Measurements from ENCODE around the gene CRTC3.
"Not testable (repeated sequence)": the region's sequence is repeated elsewhere in the genome, so short reads cannot be mapped to it uniquely, and the experiment has no call there.

Gene CRTC3

DNA sequence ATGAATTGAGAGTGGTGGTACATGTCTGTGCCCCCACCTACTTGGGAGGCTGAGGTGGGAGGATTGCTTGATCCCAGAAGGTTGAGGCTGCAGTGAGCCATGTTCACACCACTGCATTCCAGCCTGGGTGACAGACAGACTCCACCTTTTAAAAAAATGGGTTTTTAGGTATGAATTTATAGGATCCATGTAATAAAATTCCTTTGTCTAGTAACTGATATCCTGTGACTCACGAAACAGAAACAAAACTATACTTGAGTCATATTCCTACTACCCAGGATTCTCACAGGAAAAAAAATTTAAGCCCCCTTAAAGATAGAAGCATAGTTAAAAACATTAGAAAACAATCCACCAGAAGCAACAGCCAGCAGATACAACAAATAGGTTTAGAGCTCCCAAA lies 10.0 kb upstream of the CRTC3 start:
- no peak for DNase-seq (ENCODE audit: low read depth, low spot score)

DNA sequence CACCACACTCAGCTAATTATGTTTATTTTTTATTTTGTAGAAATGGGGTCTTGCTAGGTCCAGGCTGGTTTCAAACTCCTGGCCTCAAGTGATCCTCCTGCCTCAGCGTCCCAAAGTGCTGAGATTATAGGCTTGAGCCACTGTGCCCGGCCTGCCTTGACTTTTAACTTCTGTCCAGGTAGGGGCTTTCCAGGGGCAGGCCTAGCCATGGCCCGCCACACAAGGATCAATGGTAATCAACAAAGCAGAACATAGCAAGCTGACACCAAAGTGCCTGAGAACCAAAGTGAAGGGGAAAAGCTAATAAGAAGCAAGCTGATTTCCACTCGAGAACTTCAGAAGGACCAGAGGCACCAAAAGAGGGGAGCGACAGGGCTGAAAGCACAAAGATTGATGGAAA lies 9.4 kb upstream of the CRTC3 start:
- no peak for DNase-seq (ENCODE audit: low read depth, low spot score)

DNA sequence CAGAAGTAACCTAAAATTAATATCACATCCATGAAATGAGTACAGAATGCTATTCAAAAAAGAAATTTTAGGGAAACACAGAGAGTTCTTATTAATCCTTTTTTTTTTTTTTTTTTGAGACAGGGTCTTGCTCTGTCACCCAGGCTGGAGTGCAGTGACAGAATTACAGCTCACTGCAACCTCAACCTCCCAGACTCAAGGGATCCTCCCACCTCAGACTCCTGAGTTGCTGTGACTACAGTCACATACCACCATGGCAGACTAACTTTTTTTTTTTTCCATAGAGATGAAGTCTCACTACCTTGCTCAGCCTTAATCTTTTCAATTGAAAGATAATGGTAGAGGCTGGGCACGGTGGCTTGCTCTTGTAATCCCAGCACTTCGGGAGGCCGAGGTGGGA lies 6.3 kb upstream of the CRTC3 start:
- no peak for DNase-seq (ENCODE audit: low read depth, low spot score)

DNA sequence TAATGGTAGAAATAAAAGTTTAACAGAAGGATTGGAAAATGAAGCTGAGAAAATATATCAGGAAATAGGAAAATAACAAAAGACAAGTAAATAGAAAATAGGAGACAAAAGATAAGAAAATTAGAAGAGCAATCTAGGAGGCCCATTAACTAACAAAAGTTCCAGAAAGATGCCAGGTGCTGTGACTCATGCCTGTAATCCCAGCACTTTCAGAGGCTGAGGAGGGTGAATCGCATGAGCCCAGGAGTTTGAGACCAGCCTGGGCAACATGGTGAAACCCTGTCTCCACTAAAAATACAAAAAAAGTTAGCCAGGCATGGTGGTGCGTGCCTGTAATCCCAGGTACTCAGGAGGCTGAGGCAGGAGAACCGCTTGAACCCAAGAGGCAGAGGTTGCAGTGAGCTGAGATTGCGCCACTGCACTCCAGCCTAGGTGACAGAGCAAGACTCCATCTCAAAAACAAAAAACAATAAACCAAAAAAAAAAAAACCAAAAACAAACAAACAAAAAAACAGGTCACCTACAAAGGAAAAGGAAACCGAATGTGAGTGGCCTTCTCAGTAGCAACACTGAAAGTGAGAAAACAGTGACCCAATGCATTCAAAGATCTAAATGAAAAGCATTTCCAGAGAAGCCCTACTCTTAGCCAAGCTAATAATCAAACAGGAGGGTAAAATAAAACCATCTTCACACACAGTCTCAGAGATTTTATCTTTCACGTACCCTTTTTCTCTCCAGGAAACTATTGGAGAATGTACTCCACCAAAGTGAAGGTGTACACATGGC lies 5.5 kb upstream of the CRTC3 start:
- not testable (repeated sequence) for DNase-seq (ENCODE audit: low read depth, low spot score)

DNA sequence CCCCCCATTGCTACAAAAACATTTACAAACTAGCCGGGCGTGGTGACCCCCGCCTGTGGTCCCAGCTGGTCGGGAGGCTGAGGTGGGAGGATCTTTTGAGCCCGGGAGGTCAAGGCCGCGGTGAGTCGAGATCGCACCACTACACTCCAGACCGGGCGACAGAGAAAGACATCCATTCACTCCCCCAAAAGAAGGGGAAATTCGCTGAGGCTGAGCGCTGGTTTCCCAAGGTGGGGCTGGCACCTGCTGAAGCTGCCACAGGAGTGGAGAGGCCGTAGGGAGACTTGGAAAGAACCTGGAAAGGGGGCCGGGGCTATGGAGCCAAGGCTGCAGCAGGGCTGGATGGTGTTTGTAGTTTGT lies 732 bp upstream of the CRTC3 start:
- no peak for DNase-seq (ENCODE audit: low read depth, low spot score)

DNA sequence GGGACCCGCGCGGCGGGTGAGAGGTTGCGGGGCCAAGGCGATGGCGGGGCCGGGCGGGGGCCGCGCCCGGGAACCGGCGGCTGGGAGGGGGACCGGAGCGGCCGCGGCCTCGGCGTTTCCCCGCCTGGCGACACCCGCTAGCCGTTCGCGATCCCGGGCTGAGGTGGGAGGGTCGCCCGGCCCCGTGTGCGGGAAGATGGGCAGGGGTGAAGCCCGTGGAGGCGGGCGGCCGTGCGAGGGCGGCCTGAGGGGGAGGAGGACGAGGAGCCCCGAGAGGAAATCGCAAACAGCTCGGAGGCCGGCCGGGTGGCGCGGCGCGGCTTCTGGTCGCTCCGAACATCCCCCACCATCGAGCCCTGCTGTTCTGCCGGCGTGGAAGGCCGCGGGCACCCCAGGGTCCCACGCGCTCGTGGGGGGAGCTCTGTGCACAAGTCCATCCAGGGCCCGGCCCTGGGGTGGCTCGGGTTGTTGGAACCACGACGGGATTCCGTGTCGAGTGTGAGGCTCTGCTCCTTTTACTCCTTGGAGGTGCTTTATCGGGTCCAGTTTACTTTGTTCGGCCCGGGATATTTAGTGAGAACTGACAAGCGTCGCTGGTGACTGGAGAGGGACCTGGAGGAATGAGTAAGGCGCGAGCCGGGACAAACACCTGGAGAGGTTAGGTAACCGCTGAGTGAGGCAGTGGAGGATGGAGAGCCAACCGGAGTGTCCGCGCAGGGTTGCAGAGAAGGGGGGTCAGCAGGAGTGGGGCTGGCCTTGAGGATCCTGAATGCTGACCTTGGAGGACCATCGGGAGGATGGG lies 728 bp downstream of the CRTC3 start:
- DNase-seq (ENCODE audit: low read depth, low spot score), result peak; percentile 52

DNA sequence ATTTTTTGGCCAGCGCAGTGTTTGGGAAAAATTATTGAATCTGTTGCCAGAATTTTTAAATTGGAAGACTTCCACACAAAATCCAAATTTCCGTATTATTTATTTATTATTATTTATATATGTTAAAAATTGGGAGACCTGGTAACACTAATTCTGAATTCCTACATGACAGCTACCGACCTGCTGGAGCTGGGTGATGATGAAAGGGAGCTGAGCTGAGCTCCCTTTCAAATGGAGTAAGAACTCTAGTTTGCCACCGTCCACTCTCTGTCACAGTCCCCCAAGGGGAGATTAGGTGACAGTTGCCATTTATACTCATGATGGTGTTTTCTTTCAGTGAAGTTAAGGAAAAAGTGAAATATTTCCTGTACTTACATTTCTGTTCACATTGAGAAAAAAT lies 1.4 kb downstream of the CRTC3 start:
- DNase-seq (ENCODE audit: low read depth, low spot score), result no peak

DNA sequence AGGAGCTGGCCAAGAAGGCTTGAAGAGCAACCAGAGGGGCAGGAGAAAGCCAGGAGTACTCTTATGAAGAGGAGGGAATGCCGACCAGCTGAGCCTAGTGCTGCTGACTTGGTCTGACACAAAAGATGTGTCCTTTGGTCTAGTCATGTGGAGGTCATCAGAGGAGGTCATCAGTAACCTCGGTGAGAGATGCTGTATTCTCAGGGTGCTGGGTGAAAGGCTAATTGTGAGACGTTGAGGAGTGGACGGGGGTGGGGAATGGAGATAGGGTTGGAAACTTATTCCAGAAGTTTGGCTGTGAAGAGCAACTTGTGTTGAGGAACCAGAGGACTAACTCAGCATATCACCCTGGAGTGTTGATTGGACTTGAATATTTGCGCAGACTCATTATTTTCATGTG lies 5.5 kb downstream of the CRTC3 start:
- no peak for DNase-seq (ENCODE audit: low read depth, low spot score)

DNA sequence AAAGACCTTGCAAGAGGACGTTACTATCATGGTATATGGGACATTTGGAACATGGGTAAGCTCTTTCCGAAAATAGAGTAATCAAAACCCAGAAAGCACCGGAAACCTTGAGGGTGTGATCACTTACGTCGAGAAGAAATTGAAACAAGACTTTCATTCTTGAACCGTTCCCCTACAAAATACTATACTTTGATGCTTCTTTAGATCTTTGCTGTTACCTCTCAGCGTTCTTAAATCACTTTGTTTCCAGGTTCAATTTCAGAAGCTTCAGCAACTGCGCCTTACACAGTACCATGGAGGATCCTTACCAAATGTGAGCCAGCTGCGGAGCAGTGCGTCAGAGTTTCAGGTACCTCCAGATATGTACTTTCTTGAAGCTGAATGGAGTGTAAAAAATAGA lies 10.1 kb downstream of the CRTC3 start:
- no peak for DNase-seq (ENCODE audit: low read depth, low spot score)

DNA sequence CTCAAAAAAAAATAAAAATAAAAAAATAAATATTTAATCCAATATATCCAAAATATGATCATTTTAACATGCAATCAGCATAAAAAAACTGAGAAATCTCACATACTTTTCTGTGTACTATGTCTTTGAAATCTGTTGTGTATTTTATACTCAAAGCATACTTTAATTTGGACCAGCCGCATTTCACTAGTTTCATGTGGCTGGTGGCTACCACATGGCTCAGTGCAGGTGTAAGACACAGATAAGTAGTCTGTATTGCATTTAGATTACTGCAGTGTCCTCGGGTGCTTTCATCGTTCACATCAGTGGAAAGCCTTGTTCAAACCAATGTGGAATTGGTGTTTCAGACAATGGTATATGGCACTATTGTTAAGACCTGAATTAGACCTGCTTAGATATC lies 11.0 kb downstream of the CRTC3 start:
- DNase-seq (ENCODE audit: low read depth, low spot score), result no peak

DNA sequence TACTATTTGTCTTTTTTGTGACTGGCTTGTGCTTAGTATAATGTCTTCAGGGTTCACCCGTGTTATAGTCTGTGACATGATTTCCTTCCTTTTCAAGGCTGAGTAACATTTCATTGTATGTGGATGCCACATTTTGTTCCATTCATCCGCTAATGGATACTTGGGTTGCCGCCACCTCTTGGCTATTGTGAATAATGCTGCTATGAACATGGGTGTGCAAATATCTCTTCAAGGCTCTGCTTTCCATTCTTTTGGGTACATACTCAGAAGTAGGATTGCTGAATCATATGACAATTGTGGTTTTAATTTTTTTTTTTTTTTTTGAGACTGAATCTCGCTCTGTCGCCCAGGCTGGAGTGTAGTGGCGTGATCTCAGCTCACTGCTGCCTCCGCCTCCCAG lies 15.4 kb downstream of the CRTC3 start:
- DNase-seq (ENCODE audit: low read depth, low spot score), result no peak

DNA sequence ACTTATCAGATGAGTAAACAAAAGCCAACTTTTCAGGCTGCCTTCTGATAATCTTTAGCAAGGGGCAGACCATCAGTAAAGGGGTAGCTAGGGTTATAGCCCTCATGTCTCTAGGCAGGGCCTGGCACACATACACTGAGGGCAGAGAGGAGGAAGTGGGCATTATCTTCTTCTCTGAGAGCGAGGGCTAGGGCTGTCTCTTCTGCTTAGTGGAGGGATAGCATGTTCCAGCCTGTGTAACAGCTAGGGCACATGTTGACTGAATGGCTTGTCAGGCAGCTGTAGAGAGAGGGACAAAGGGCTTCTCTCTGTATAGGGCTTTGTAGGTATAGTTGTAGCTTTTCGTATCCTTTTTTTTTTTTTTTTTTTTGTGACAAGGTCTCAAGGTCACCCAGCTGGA lies 17.8 kb downstream of the CRTC3 start:
- DNase-seq (ENCODE audit: low read depth, low spot score), result no peak

DNA sequence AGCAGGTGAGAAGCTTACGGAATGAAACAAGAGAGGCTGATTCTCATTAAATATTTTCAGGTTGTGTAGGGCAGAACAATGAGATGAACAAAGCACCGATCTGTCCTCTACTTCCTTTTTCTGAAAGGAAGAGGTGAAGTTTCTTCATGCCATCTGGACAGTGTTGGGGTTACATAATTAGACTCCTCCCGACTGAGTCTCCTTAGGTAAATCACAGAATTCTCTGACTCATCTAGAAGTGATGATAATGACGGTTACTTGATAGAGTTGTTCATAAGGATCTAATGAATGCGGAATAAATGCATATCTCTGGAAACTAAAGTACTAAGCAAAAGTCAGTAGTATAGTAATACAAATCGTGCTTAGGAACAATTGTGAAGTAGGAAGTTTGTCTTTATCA lies 21.2 kb downstream of the CRTC3 start:
- DNase-seq (ENCODE audit: low read depth, low spot score), result no peak

DNA sequence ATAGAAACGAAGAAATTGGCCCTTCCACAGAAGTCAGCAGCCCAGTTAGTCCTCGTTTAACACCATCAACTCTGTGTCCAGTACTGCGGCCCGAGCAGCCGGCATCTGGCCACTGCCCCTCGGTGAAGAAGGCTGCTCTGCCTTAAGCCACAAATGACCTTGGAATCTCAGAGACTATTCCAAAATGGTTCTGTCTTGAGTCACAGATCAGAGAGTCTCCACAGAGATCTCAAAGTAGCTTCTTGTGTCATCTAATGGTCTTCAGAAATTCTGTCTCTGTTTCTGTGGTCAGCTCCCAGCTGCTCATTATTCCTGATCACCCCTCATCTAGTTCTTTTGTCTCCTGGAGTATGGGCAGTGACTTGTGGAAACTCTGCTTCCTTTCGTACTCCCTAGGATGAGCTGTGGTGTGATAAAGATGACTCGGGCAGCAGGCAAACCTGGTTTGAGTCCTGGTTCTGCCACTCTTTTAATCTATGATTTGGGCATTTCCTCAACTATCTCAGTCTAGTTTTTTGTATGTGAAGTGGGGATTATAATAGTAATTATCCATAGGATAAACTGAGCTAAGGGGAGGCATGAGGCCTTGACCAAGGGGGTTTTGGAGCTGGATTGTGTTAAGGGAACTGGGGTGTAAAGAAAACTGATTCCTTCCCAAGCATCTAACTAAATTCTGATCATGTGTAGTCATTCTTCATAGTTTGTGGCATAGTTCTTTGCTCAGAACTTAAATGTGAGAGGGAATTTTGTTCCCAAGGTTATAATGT lies 22.6 kb downstream of the CRTC3 start:
- no peak for DNase-seq (ENCODE audit: low read depth, low spot score)

DNA sequence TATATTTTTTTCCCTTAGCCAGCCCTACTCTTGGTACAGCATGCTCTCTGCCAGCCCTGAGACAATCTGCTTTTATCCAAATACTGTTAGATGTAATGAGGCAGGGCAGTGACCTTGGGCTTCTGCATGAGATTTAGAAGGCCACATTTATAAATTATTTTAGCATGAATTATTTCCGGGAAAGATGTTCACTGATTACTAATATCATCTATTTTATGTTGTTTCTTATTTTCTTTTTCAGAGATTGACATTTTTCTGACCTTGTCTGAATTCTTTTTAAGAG lies 23.1 kb downstream of the CRTC3 start:
- DNase-seq (ENCODE audit: low read depth, low spot score), result no peak

DNA sequence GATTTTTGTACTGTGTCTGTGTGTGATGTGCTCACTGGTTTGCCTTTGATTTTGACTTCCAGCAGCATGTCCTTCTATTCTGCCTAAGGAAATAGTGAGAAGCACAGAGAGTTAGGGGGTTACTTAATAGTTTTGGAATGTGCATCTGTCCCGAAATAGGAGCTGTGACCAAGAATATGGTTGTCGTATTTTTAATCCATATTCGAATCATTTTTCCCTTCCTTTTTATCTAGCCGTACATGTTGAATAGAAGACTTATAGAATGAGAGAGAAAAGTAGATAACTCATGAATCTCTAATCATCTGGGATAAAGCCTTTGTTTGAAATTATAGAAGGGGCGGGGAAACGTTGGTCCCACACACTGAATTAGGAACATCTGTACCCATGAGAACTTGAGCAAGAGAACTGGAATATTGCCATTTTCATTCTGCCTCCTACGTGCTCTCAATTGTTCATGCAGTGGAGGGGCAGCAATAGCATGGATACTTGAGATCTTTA lies 23.6 kb downstream of the CRTC3 start:
- DNase-seq (ENCODE audit: low read depth, low spot score), result no peak

DNA sequence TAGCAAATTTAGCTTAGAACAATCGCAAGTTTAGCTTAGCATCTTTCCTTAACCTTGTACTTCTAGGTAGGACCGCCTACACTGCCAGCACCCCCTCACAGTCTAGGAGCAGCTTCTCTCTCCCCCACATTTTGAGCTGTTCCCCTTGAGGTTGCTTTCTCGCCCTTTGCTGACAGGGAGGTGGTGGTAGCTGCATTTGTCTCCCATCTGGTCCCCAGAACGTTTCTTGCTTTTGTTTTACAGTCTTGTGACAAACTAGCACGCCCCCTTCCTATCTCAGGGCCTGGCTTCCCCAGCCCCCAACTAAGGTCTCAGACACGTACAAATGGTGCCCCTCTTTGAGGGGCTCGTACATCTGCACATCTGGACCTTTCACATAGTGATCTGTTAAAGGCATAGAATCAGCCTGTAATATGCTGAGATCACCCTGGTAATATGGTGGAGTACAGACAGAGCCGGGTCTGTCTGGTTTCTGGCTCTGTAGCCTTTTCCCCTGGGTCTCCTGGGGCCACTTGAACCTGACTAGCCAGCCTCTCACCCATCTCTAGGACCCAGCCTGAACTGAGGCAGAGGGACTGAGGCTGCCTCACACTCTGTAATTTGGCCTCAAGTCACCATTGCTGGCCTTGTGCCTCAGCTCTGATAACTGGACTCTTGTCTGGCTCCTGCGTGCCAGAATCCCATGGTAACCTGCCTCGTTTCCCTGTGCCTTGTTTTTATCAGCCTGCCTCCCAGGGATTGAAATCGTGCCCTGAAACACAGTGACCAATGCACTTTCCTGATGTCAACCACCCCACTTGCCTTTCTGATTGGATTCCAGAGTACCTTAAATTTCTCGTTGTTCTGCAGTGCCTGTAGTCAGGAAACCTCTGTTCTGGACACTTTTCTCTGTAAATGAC lies 27.7 kb downstream of the CRTC3 start:
- DNase-seq (ENCODE audit: low read depth, low spot score), result no peak

DNA sequence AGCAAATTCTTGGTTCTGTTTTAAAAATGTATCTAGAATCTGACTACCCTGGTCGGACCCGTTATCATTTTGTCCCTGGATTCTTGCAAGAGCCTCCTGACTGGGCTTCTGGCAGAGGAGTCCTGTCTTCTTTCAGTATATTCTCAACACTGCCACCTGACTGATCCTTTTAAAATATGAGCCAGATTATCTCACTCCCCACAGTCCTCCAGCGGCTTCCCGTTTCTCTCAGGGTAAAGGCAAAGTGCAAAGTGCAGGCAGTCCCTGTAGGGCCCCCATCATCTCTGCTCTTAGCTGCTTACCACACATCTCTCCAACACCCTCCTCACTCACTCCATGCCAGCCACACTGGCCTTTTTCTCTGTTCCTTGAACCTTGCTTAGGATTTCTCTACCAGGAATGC lies 28.4 kb downstream of the CRTC3 start:
- DNase-seq (ENCODE audit: low read depth, low spot score), result no peak

DNA sequence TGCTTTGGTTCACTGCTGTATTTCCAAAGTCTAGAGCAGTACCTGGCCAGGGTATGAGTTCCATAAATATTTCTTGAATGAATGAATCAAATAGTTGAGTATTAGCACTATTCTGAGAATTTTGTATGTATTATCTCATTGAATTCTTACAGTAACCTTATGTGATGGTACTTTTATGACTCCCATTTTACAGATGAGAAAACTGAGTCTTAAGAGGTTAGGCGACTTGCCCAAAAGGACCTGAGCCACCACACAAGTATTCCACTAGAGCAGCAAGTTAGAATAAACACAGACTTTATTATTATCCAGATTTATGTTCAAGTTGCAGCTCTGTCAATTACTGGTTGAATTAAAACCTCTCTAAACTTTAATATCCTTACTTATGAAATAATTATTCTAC lies 29.4 kb downstream of the CRTC3 start:
- no peak for DNase-seq (ENCODE audit: low read depth, low spot score)

DNA sequence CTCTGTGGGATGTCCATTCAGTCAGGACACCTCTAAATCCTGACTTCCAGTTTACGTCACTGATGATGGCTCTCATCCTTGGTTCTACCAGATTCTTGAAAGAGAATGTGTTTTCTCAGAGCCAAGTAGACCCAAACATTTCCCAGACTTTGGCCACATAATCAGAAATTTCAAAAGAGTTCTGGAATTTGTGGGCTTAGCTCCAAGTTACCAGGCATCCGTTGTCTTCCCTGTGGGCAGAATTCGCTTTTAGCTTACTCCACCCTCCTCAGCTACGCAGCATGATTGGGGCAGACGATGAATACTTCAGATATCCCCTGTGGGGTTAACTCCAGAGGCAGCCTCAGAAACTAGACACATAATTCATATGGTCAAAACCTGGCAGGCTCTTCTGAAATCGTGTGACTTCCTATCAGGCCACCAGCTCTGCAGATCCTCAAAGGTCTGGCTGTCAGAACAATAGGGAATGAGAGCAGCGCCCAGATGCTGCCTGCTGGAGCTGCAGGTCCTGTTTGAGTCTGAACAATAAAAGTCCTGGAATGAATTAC lies 30.6 kb downstream of the CRTC3 start:
- peak; percentile 43 for DNase-seq (ENCODE audit: low read depth, low spot score)
